ENCODE measurements around the gene FNIP1.
"Not testable (repeated sequence)": the region's sequence is repeated elsewhere in the genome, so short reads cannot be mapped to it uniquely, and the experiment has no call there.

The FNIP1 gene

GRCh38 chr5:131682826-131683225, 114.0 kb downstream of the FNIP1 start:
- DNase-seq, result no peak

- no peak for DNase-seq
Measured at GRCh38 chr5:131682175-131682574, 114.6 kb downstream of the FNIP1 start.

GRCh38 chr5:131679911-131680310, 116.9 kb downstream of the FNIP1 start:
- no peak for DNase-seq

- not testable (repeated sequence) for DNase-seq
Measured at GRCh38 chr5:131678273-131678672, 118.5 kb downstream of the FNIP1 start.

GRCh38 chr5:131677115-131677514, 119.7 kb downstream of the FNIP1 start:
- DNase-seq, result no peak

- no peak for DNase-seq
Measured at GRCh38 chr5:131672776-131673175, 124.0 kb downstream of the FNIP1 start.

GRCh38 chr5:131671994-131672655, 124.7 kb downstream of the FNIP1 start:
- DNase-seq, result no peak

- no peak for DNase-seq
Measured at GRCh38 chr5:131671409-131671808, 125.4 kb downstream of the FNIP1 start.

GRCh38 chr5:131664929-131665328, 131.9 kb downstream of the FNIP1 start:
- DNase-seq, result no peak

GRCh38 chr5:131661933-131662332, 134.9 kb downstream of the FNIP1 start:
- DNase-seq, result no peak

GRCh38 chr5:131659841-131660240, 137.0 kb downstream of the FNIP1 start:
- no peak for DNase-seq

- no peak for DNase-seq
Measured at GRCh38 chr5:131659290-131659689, 137.5 kb downstream of the FNIP1 start.

- no peak for DNase-seq
Measured at GRCh38 chr5:131654776-131655175, 142.0 kb downstream of the FNIP1 start.

- no peak for DNase-seq
Measured at GRCh38 chr5:131654309-131654708, 142.5 kb downstream of the FNIP1 start.

- DNase-seq, result no peak
Measured at GRCh38 chr5:131649161-131649560, 147.7 kb downstream of the FNIP1 start.

GRCh38 chr5:131647048-131647769, 149.6 kb downstream of the FNIP1 start:
- DNase-seq, result no peak

GRCh38 chr5:131644822-131645221, 152.0 kb downstream of the FNIP1 start:
- DNase-seq, result no peak

GRCh38 chr5:131644370-131644769, 152.4 kb downstream of the FNIP1 start:
- DNase-seq, result no peak

- DNase-seq, result no peak
Measured at GRCh38 chr5:131641494-131641893, 155.3 kb downstream of the FNIP1 start.

- DNase-seq, result no peak
Measured at GRCh38 chr5:131640043-131640856, 156.6 kb downstream of the FNIP1 start.

GRCh38 chr5:131639148-131639547, 157.7 kb downstream of the FNIP1 start:
- no peak for DNase-seq

GRCh38 chr5:131637694-131638093, 159.1 kb downstream of the FNIP1 start:
- DNase-seq, result no peak

GRCh38 chr5:131635684-131636572, 160.9 kb downstream of the FNIP1 start:
- DNase-seq, result no peak
